Panc1 (cell line): Measurements from ENCODE around the gene SLC35F1. TPM values are rescaled to one million over a fixed set of nuclear protein-coding genes. Genes with fewer than 3 reads are reported as not detected.

Source experiments
- ATAC-seq: fragments of 200-7000 bp; cut with Tn5 transposase; 2 replicates; pipeline ENCODE4 v1.9.1; 2020; ENCODE audit warnings: mild to moderate bottlenecking, moderate library complexity
- BruUV-seq: library from RNA; stranded (reverse); fragments of 400-500 nt; replicated peaks from 2 replicates; lab custom pipeline; 2021; lab: Mats Ljungman, UMichigan
- CTCF ChIA-PET: fragments of 300-600 bp; sonication (Branson Sonifier 250); formaldehyde crosslinking; loops from one replicate; lab custom pipeline; 2022; ENCODE audit warnings: antibody characterized with exemption; lab: Charles Lee
- POLR2A ChIA-PET: fragments of 300-600 bp; sonication (Branson Sonifier 250); formaldehyde crosslinking; loops from one replicate; lab custom pipeline; 2022; ENCODE audit warnings: antibody characterized with exemption; lab: Charles Lee
- DNase-seq: peaks from one replicate; pipeline ENCODE4 v3.0.0-alpha.2; 2010; ENCODE audit warnings: low read depth, low spot score
- H3K27ac ChIP-seq: 2 replicates; pipeline ENCODE4 v1.5.1; 2011; ENCODE audit warnings: mild to moderate bottlenecking, low read length, inconsistent platforms
- H3K27me3 ChIP-seq: fragments of 200-500 bp; sonication (Bioruptor generic); 2 replicates; pipeline ENCODE4 v1.6.0; 2014; ENCODE audit warnings: low read length, inconsistent platforms; ENCODE audit not compliant: control insufficient read depth, insufficient read depth
- H3K36me3 ChIP-seq: fragments of 200-500 bp; sonication (Bioruptor generic); 2 replicates; pipeline ENCODE4 v1.5.1; 2014; ENCODE audit warnings: inconsistent platforms, mild to moderate bottlenecking, low read length, moderate library complexity; ENCODE audit not compliant: control insufficient read depth, insufficient read depth
- H3K4me1 ChIP-seq: 2 replicates; pipeline ENCODE4 v1.5.1; 2011; ENCODE audit warnings: inconsistent platforms, mild to moderate bottlenecking, low read length, moderate library complexity; ENCODE audit not compliant: control insufficient read depth, insufficient read depth
- H3K4me3 ChIP-seq, 2 experiments: 2 replicates each; pipeline ENCODE4 v1.5.1; 2011 to 2012; ENCODE audit warnings: low read depth in 2 of 2, low read length in 2 of 2, mild to moderate bottlenecking in 2 of 2, inconsistent platforms in 1 of 2, moderate library complexity in 1 of 2
- H3K9me3 ChIP-seq: fragments of 200-500 bp; sonication (Bioruptor generic); 2 replicates; pipeline ENCODE4 v1.5.1; 2014; ENCODE audit warnings: low read depth, mild to moderate bottlenecking, inconsistent platforms, low read length, moderate library complexity; ENCODE audit not compliant: control insufficient read depth, insufficient read depth
- POLR2AphosphoS5 ChIP-seq: IDR thresholded peaks from 2 replicates; pipeline ENCODE4 v1.6.1; 2012; ENCODE audit warnings: mild to moderate bottlenecking, low read depth, low read length, moderate library complexity
- SIN3A ChIP-seq: IDR thresholded peaks from 2 replicates; pipeline ENCODE4 v1.6.1; 2012; ENCODE audit warnings: low read depth, mild to moderate bottlenecking, low read length, moderate library complexity, borderline replicate concordance; ENCODE audit not compliant: insufficient read depth
- TCF7L2 ChIP-seq: IDR thresholded peaks from 2 replicates; pipeline ENCODE4 v1.6.1; 2011; ENCODE audit warnings: mild to moderate bottlenecking, low read depth, low read length, inconsistent platforms
- in situ Hi-C: cut with HindIII; loops from 2 replicates; pipeline ENCODE4 v1.10.0; 2016; ENCODE audit warnings: low sequenced_read_pairs, low pct_unique_long_range_greater_than_20kb
- intact Hi-C: fragments of 100-400 bp; cut with micrococcal nuclease; formaldehyde crosslinking; loops from one replicate; pipeline ENCODE4 v1.10.0; 2022; ENCODE audit not compliant: unreplicated experiment
- total RNA-seq: library from RNA; stranded (reverse); gene quantifications from one replicate; pipeline ENCODE4 v1.2.1, GENCODE V29; 2021; ENCODE audit not compliant: unreplicated experiment
- TF ChIP-seq, protein P1 (sequence below): fragments of 450-650 bp; IDR thresholded peaks from 2 replicates; pipeline ENCODE4 v1.5.1; 2017; ENCODE audit warnings: mild to moderate bottlenecking
- TF ChIP-seq, protein P2 (sequence below), 2 experiments: IDR thresholded peaks; 2 replicates each; pipeline ENCODE4 v1.6.1; 2011 to 2012; ENCODE audit warnings: low read depth in 2 of 2, control low read depth in 1 of 2, low read length in 1 of 2, mild to moderate bottlenecking in 1 of 2, moderate library complexity in 1 of 2; ENCODE audit not compliant: insufficient read depth in 1 of 2

Gene SLC35F1
- total RNA-seq, 1 experiment from 2014 or later = not detected

GRCh38 chr6:118102401-118102800 lies 195.3 kb downstream of the SLC35F1 start:
- ChIA-PET CTCF (no interaction called here), POLR2A (no interaction called here)
- DNase-seq (no peak), ATAC-seq (no peak)
- Histone ChIP-seq H3K27me3 (no peaks in the 10 kb centered on the region), H3K4me3 (no peak overlapping the region), H3K27ac (no peak overlapping the region), H3K4me1 (no peaks in the 10 kb centered on the region), H3K36me3 (no peaks in the 10 kb centered on the region), H3K9me3 (no peaks in the 10 kb centered on the region)
- intact Hi-C loops (no loop called here), in situ Hi-C loops (no loop called here)
- BruUV-seq = no TSS peak
- TF ChIP-seq POLR2AphosphoS5 = no peak
- no peak for TF ChIP-seq TCF7L2
- no peak for TF ChIP-seq SIN3A
- TF ChIP-seq, protein P1, sequence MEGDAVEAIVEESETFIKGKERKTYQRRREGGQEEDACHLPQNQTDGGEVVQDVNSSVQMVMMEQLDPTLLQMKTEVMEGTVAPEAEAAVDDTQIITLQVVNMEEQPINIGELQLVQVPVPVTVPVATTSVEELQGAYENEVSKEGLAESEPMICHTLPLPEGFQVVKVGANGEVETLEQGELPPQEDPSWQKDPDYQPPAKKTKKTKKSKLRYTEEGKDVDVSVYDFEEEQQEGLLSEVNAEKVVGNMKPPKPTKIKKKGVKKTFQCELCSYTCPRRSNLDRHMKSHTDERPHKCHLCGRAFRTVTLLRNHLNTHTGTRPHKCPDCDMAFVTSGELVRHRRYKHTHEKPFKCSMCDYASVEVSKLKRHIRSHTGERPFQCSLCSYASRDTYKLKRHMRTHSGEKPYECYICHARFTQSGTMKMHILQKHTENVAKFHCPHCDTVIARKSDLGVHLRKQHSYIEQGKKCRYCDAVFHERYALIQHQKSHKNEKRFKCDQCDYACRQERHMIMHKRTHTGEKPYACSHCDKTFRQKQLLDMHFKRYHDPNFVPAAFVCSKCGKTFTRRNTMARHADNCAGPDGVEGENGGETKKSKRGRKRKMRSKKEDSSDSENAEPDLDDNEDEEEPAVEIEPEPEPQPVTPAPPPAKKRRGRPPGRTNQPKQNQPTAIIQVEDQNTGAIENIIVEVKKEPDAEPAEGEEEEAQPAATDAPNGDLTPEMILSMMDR = no peak
- TF ChIP-seq, protein P2, sequence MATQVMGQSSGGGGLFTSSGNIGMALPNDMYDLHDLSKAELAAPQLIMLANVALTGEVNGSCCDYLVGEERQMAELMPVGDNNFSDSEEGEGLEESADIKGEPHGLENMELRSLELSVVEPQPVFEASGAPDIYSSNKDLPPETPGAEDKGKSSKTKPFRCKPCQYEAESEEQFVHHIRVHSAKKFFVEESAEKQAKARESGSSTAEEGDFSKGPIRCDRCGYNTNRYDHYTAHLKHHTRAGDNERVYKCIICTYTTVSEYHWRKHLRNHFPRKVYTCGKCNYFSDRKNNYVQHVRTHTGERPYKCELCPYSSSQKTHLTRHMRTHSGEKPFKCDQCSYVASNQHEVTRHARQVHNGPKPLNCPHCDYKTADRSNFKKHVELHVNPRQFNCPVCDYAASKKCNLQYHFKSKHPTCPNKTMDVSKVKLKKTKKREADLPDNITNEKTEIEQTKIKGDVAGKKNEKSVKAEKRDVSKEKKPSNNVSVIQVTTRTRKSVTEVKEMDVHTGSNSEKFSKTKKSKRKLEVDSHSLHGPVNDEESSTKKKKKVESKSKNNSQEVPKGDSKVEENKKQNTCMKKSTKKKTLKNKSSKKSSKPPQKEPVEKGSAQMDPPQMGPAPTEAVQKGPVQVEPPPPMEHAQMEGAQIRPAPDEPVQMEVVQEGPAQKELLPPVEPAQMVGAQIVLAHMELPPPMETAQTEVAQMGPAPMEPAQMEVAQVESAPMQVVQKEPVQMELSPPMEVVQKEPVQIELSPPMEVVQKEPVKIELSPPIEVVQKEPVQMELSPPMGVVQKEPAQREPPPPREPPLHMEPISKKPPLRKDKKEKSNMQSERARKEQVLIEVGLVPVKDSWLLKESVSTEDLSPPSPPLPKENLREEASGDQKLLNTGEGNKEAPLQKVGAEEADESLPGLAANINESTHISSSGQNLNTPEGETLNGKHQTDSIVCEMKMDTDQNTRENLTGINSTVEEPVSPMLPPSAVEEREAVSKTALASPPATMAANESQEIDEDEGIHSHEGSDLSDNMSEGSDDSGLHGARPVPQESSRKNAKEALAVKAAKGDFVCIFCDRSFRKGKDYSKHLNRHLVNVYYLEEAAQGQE (IDR thresholded peaks at IDR 0.05; ENCODE audit: insufficient read depth in 1 of 2, low read depth in 2 of 2, low read length in 1 of 2) = no peak

DNA sequence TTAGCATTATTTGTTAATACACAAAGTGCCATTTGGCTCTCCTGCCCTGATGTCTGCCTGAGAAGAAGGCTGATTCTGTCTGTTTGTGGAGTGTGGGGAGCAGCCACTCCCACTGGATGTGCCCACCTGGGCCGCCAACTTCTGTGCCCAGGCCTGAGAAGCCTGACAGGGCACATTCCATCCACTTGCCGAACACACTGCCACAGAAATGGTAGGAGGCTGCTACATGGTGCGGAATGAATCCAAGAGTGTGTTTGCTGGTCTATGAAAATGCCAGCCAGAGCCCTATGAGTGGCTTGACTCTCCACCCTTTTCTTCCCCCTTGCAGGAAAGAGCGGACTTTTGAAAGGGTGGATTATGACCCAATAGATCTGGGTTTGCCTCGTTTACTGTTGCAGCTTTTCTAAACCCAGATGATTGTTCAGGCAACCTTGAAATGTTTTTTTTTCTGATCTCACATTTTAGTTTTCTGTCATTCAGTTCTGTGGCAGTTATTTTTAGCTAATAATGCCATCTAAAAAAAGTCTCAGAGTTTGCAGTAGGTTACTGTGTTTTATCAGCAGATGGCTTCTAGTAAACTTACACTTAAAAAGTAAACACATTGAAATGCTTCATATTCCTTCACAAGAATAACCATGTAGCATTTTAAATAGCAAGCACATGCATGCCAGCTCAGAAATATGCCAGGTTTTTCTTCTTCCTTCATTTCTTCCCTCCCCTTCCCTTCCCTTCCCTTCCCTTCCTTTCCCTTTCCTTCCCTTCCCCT lies 196.5 kb downstream of the SLC35F1 start:
- intact Hi-C loops = no loop called here
- BruUV-seq = no TSS peak
- no peaks in the 10 kb centered on the region for H3K9me3 ChIP-seq
- no peaks in the 10 kb centered on the region for H3K27me3 ChIP-seq
- H3K36me3 ChIP-seq = no peaks in the 10 kb centered on the region
- CTCF ChIA-PET = no interaction called here
- no peak overlapping the region for H3K4me3 ChIP-seq
- no peak overlapping the region for H3K27ac ChIP-seq
- no peaks in the 10 kb centered on the region for H3K4me1 ChIP-seq
- in situ Hi-C loops = no loop called here
- no peak for DNase-seq
- no peak for ATAC-seq
- TF ChIP-seq, protein P1 = no peak
- POLR2A ChIA-PET = no interaction called here
